Spleen (tissue), 7 donors: Measurements from ENCODE around the gene ACTR3C.
"Not testable (repeated sequence)": the region's sequence is repeated elsewhere in the genome, so short reads cannot be mapped to it uniquely, and the experiment has no call there.

Experiments
- POLR2A ChIP-seq, 3 donors: fragments of 450-650 bp; IDR thresholded peaks; one replicate each; pipeline ENCODE4 v1.5.1; 2017; ENCODE audit warnings: antibody characterized with exemption in 3 of 3, mild to moderate bottlenecking in 1 of 3
- TF ChIP-seq, protein P1 (sequence below), 11 experiments: fragments of 200-600 bp in 7 of 11; fragments of 450-650 bp in 4 of 11; sonication (generic) in 4 of 11; IDR thresholded peaks in 8 of 11; conservative IDR thresholded peaks in 3 of 11; 1 replicate in 7 of 11; 2 replicates in 4 of 11; pipeline versions ENCODE4 v1.4.0 to v1.8.0; 2016 to 2021; ENCODE audit warnings: antibody characterized with exemption in 11 of 11, inconsistent platforms in 4 of 11, mild to moderate bottlenecking in 1 of 11
- donor health status: DM: no; HTN: no; CAD: no; lungs with moderate emphysema.
- donor health status: DM: no; HTN: no; CAD: no.
- donor health status: DM: no; HTN: no; CAD: no.

DNA sequence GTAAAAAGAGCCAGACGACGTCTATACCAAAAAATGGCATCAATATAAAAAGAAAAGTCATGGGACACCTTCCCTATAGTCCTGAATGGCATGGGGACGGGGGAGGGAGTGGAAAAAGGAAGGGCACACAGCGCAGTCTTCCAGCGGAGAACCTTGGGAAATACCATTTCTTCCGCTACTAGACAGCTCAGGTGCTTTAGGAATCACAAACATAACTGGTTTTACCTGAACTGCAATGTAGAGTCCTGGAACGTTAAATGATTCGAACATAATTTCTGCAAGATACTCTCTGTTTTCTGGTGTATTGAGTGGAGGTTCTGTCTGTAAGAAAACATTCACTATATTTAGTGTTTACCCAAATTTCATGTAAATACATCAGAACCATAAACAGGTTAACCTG is 28.3 kb downstream of the ACTR3C start:
- TF ChIP-seq, protein P1, sequence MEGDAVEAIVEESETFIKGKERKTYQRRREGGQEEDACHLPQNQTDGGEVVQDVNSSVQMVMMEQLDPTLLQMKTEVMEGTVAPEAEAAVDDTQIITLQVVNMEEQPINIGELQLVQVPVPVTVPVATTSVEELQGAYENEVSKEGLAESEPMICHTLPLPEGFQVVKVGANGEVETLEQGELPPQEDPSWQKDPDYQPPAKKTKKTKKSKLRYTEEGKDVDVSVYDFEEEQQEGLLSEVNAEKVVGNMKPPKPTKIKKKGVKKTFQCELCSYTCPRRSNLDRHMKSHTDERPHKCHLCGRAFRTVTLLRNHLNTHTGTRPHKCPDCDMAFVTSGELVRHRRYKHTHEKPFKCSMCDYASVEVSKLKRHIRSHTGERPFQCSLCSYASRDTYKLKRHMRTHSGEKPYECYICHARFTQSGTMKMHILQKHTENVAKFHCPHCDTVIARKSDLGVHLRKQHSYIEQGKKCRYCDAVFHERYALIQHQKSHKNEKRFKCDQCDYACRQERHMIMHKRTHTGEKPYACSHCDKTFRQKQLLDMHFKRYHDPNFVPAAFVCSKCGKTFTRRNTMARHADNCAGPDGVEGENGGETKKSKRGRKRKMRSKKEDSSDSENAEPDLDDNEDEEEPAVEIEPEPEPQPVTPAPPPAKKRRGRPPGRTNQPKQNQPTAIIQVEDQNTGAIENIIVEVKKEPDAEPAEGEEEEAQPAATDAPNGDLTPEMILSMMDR (IDR thresholded peaks at IDR 0.05 in 8 of 11, conservative IDR thresholded peaks at IDR 0.05 in 3 of 11) = not testable (repeated sequence)
- not testable (repeated sequence) for TF ChIP-seq POLR2A (IDR thresholded peaks at IDR 0.05)
